ENCODE results near the gene TXNDC9.
"Not testable (repeated sequence)": the region's sequence is repeated elsewhere in the genome, so short reads cannot be mapped to it uniquely, and the experiment has no call there.

TXNDC9 gene, protein sequence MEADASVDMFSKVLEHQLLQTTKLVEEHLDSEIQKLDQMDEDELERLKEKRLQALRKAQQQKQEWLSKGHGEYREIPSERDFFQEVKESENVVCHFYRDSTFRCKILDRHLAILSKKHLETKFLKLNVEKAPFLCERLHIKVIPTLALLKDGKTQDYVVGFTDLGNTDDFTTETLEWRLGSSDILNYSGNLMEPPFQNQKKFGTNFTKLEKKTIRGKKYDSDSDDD

DNA sequence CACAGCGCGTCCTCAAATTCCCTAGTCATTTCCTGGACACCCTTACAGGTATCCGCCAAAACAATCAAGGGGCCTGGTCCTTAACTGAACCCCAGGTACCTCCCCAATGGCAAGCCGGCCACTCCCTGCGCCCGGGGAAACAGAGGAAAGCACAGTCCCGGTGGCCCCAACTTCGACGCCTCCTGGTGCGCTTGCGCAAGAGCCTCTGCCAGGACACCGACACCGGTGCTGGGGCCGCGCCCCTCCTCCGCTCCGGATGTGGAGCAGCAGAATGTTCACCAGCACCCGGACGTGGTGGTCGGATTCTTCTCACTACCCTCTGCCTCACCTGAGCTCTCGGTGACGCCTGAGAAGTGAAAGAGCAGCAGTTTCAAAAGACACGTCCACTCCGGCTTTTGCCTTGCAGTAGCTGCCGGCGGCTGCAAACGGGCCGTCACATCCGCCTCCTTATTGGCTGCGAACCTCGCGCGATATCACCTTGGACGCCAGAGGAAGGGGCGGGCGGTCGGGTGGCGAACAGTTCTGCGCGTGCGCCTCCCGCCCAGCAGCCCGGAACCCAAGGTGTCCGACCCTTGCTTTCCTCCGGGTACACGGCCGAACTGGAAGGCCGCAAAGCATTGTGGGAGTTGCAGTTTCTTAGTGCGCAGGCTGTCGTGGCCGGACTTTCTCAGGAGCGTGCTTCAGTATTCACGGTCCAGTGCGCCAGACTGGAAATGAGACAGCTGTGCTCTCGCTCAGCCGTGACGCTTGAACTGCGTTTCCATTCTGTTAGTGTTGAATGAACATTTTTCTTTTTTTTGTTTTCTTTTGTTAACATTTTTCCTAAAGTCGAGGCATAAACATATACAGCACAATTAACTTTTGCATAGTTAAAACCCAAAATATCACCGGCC, at the start of gene TXNDC9:
TXNDC9 (minus strand) TSS at position 423 of the 893 bp plus-strand sequence. CDS start 3,123 bp downstream, outside the sequence.
- DNase-seq (ENCODE audit: low read depth, low spot score): peak; percentile 99

DNA sequence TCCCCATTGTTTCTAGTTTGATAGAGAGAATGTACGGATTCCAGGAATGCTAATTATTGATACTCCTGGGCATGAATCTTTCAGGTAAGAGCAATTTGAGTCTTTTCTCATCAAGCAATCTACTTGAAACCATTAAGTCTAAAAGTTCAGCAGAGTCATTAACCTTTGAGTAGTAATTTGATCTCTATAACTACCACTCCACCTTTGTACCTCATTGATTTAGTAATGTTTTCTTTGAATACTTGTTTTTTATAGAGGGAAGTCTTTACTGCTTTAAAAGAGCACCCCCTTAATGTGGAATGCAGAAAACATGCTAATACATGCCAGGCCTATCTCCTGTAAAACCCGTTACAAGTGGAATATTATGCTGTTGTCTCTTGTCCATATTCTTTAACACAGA, 46.0 kb upstream of the TXNDC9 start:
- DNase-seq (ENCODE audit: low read depth, low spot score): no peak

DNA sequence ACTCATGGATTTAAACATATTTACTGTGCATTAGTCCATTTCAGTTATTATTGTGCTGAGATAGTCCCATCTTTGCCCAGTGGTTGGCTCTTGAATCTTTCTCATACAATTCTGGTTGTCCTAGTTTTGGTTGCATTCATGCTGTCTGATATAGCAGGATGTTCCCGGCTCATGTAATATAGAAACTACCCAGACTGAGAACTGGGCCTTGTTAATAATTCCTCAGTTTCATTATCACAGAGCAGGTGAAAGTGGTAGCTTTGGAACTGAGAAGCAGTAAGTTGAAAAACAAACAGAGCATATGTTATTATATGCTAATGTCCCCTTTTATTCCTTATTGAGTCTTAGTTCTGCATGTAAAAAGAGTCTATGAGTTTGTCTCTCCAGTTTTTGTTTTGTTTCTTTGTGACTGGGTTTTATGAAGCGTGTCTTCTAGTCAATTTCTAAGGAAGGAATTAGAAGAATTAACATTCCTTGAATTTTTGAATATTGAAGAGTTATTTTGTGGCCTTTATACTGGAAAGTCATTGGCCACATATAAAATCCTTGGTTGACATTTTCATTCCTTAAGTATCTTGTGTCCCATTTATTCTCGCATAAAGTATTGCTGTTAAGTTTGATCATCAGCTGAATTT, 44.4 kb upstream of the TXNDC9 start:
- DNase-seq (ENCODE audit: low read depth, low spot score): no peak

DNA sequence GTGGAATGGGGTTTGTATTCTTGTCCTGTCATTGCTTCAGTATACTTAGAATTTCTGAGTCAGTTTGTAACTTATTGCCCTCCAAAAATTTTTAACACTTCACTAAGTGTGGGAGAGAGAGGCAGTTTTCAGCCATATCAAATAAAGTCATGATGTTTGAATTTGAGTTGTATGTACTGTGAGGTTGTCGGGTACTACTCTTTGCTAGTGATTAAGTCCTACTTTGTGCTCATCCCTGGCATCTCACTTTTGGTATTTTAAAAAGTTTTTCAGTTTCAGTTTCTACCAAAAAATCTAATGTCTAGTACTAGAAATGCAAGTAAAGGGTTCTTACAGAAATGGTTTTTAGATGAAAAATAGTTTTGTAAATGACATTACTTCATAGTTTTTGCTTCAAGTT, 41.7 kb upstream of the TXNDC9 start:
- DNase-seq (ENCODE audit: low read depth, low spot score): no peak

DNA sequence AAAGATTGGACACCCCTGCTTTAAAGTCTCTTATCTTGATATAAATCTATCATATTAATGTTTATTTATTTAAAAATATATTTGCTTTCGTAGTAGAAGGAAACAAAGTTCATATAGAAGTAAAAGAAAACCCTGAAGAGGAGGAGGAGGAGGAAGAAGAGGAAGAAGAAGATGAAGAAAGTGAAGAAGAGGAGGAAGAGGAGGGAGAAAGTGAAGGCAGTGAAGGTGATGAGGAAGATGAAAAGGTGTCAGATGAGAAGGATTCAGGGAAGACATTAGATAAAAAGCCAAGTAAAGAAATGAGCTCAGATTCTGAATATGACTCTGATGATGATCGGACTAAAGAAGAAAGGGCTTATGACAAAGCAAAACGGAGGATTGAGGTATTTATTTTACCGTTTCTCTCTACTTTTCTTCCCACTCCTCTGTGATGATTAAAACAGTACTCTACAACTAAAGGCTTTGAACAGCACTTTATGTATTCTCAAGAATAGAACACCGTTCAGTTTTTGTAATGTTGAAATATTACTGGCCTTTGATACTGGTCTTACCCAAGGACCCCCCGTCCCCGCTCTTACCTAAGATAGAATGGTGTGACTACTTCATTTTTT, 40.2 kb upstream of the TXNDC9 start:
- no peak for DNase-seq (ENCODE audit: low read depth, low spot score)

DNA sequence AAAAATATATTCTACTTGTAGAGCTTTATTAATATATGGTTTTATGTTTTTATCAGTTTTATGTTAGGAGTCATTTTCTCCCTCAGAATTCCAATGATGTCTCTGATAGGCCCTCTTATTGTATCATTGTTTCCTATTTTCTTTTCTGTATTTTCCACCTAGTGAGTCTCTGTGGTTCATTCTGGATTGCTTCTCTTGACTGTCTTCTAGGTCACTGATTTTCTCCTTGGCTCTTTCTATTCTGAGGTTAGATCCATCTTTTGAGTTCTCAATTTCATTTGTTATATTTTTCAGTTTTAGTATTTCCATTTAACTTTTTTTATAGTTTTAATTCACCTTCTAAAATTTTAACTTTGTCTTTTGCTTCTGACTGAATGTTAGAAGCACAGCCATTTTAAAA, 38.6 kb upstream of the TXNDC9 start:
- DNase-seq (ENCODE audit: low read depth, low spot score): no peak

DNA sequence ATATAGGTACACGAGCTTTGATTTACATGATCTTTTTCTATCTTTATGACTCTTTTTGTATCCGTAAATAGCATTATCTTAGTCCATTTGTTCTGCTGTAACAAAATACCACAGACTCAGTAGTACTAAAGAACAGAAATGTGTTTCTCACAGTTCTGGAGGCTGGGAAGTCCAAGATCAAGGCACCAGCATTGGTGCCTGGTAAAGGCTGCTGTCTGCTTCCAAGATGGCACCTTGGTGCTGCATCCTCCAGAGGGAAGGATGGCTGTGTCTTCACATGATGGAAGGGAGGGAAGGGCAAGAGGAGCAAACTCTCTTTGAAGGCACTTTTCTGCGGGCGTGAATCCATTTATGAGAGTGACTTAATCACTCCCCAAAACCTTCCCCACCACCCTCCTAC, 37.0 kb upstream of the TXNDC9 start:
- DNase-seq (ENCODE audit: low read depth, low spot score): no peak

DNA sequence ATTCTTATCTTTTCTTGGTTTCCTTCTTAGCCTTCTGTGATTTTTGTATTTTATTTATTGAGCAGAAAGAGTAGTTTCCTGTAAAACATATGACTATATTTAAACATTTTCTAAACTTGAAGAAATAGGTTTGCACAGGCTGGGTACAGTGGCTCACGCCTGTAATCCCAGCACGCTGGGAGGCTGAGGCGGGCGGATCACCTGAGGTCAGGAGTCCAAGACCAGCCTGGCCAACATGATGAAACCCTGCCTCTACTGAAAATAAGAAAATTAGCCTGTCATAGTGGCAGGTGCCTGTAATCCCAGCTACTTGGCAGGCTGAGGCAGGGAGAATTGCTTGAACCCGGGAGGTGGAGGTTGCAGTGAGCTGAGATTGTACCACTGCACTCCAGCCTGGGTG, 32.7 kb upstream of the TXNDC9 start:
- DNase-seq (ENCODE audit: low read depth, low spot score): not testable (repeated sequence)

DNA sequence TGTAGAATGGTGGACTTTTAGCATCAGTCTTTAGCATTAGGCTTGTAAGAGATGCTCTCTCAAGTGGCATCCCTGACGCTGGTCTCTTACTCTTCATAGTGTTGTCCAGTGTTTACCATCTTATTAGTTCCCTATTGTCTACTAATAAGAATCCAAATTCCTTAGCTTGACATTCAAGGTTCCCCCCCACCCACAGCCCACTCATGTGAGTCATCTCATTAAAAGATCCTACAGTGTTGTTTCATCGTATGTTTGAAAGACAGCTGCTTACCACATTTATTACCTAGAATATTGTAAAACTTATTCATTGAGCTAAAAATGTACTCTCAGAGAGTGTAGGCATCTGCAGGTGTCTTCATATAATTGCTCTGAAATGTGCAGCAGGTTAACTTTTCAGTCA, 29.5 kb upstream of the TXNDC9 start:
- no peak for DNase-seq (ENCODE audit: low read depth, low spot score)

DNA sequence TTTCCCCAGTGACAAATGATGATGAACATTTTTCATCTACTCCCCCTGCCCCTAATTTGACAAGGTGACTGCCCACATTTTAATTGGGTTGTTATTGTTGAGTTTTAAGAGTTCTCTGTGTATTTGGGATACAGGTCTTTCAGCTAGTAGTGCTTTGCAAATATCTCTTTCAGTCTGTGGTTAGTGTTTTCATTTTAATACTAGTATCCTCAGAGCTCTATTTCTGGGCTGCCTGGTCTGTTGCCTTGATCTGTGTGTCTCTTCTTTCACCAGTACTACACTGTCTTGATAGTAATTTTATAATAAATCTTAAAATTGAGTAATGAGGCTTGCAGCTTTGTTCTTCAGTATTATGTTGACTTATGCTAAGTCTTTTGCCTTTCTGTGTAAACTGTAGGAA, 20.7 kb upstream of the TXNDC9 start:
- no peak for DNase-seq (ENCODE audit: low read depth, low spot score)

DNA sequence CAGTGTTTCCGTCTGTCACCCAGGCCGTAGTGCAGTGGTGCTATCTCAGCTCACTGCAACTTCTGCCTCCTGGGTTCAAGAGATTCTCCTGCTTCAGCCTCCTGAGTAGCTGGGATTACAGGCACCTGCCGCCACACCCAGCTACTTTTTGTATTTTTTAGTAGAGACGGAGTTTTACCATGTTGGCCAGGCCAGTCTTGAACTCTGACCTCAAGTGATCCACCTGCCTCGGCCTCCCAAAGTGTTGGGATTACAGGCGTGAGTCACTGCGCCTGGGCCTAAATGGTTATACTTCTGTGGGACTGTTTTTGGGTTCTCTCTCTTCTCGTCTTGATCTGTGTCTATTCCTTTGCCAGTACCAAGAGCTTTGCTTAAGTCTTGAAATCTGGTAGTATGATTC, 18.7 kb upstream of the TXNDC9 start:
- not testable (repeated sequence) for DNase-seq (ENCODE audit: low read depth, low spot score)

DNA sequence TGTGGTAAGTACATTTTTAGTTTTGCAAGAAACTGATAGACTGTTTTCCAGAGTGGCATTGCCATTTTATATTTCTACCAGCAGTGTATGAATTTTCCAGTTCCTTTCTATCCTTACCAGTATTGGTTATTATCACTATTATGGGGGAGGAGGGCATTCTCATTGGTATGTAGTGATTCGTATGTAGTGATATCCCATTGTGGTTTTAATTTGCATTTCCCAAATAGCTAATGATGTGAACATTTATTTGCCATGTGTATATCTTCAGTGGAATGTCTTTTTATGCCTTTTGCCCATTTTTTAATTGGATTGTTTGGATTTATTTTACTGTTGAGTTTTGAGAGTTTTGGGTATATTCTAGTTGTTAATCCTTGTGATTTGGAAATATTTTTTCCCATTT, 17.9 kb upstream of the TXNDC9 start:
- DNase-seq (ENCODE audit: low read depth, low spot score): no peak

DNA sequence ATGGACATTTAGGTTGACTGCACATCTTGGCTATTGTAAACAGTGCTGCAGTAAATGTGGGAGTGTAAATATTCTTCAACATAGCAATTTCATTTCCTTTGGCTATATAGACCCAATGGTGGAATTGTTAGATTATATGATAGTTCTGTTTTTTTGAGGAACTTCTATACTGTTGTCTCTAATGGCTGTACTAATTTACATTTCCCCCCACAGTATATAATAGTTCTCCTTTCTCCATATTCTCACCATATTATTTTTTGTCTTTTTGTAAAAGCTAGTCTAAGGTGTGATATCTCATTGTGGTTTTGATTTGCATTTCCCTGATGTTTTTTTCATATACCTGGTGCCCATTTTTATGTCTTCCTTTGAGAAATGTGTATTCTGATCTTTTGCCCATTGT, 14.1 kb upstream of the TXNDC9 start:
- DNase-seq (ENCODE audit: low read depth, low spot score): no peak

DNA sequence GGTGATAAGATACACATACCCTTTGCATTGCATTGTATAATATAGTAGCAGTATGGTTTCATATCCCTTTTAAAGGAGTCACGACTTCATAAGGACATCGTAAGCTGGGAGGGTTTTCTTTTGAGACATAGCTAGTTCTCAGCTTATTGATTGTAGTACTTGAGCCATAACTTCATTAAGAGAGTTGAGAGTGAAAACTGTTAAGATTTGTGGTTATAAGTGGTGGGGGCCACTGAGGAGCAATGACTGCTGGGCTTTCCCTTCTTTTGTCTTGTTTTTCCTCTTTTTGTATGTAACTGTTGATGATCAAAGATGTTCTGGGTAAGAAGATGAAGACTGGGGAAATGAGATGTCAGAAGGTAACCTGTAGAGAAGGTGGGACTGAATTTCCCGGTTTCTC, 12.0 kb upstream of the TXNDC9 start:
- no peak for DNase-seq (ENCODE audit: low read depth, low spot score)

DNA sequence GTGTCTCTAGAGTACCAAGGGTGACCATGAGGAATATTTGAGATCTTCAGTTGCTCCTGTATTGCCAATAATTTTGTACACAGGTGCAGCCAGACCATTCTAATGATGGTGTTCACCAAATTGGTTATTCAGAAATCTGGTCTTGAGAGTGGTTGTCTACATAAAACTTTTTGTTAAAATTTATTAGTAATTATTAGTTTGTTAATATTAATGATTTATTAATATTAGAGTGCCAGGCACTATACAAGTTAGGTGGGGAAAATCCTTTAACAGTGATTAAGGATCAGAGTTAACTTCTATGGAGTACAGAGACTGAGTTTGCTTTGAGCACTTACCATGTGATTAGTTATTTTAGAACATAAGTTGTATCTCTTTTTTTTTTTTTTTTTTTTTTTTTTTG, 10.1 kb upstream of the TXNDC9 start:
- DNase-seq (ENCODE audit: low read depth, low spot score): no peak

DNA sequence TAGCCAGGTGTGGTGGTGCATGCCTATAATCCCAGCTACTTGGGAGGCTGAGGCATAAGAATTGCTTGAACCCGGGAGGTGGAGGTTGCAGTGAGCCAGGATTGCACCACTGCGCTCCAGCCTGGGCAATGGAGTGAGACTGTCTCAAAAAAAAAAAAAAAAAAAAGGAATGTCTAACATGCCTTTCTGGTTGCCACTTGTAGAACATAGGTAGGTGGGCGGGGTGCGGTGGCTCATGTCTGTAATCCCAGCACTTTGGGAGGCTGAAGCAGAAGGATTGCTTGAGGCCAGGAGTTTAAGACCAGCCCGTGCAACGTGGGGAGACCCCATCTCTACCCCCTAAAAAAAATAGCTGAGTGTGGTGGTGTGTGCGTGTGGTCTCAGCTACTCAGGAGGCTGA, 9.3 kb upstream of the TXNDC9 start:
- not testable (repeated sequence) for DNase-seq (ENCODE audit: low read depth, low spot score)

DNA sequence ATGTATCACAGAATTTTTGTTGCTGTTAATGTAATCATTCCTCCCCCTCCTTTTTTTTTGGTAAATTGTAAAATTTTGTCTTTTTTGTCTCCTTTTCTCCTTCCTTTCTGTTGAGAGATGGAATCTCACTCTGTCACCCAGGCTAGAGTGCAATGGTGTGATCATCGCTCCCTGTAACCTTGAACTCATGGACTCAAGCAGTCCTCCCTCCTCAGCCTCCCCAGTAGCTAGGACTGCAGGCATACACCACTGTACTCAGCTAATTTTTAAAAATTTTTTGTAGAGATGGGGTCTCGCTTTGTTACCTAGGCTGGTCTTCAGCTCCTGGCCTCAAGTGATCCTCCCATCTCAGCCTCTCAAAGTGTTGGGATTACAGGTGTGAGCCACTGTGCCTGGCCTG, 6.4 kb upstream of the TXNDC9 start:
- no peak for DNase-seq (ENCODE audit: low read depth, low spot score)

DNA sequence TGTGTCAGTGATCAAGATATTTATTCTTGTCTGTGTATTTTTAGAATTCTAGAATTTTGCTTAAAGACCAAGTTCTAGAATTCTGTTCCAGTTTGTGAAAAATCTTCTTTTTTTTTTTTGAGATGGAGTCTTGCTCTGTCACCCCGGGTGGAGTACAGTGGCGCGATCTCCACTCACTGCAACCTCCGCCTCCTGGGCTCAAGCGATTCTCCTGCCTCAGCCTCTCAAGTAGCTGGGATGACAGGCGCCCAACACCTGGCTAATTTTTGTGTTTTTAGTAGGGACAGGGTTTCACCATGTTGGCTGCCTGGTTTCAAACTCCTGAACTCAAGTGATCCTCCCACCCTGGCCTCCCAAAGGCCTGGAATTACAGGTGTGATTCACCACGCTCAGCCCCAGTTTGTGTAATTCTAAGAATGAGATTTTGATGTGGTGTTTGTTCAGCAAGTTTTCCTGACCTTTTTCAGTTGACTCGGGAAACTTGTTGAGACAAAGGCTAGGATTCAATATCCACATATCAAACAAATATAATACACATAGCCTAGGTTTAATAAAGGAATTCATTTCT, 4.6 kb upstream of the TXNDC9 start:
- DNase-seq (ENCODE audit: low read depth, low spot score): no peak

DNA sequence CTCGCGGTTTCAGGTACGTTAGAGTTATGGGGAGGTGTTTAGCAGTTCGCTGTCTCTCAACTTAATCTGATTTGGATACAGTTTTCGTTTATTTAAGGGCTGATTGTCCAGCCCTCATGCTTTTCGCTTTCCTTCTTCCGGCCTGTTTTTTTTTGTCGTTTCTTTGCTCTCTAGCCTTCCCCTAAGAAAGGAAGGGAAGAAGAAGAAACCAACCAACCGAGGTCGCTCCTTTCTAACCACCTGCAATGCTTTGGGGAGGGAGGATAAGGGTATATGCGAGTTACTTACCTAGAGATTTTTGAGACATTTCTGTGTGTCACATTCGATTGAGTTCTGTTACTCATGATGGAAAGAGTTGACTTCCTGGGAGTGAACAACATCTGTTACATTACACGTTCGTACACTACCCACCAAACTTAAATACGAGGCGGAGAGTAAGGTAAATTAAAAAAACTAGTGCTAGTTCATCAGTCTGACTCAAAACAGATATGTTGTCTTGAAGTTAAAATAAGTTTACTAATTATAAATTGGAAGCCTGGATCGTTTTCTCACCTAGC, 2.0 kb upstream of the TXNDC9 start:
- DNase-seq (ENCODE audit: low read depth, low spot score): no peak

DNA sequence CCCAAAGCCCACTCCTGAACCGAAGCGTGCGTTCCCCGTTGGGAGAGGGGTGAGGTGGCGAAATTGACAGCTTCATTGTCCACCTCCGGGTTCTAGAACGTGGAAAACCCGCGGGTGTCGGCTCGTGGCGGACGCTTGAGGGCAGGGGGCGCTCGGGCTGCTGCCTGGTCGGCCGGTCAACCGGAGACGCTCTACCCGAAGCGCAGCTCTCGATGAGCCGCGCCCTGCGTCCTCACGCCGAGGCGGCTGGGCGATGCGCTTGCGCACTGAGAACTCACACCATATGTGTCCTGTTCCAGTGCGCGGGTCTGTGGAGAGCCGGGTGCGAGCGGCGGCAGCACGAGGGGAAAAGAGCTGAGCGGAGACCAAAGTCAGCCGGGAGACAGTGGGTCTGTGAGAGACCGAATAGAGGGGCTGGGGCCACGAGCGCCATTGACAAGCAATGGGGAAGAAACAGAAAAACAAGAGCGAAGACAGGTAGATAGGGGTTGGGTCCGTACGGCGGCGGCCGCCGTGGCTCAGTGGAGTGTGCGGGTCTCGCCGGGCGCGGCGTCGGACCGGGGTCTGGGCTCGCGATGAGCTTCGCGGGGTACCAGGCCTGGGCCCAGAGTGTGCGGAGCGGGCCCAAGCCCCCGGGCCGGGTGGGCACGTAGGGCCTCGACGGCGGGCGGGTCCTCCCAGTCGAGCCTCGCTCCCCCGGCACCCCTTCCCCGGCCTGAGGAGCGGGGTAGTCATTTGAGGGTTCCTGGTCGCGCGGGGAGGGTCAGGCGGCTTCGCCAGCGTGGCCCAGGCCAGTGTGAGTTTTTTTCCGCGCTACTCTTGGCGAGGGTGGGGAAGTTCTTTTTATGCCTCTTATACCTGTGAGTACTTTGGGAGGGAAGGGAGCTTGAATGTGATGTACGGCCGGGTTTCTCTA, 1.2 kb upstream of the TXNDC9 start, which contains the start of gene EIF5B:
EIF5B (plus strand) TSS at position 277 of the 916 bp plus-strand sequence; CDS start at position 443, 166 bp downstream.
- DNase-seq (ENCODE audit: low read depth, low spot score): peak; percentile 87

DNA sequence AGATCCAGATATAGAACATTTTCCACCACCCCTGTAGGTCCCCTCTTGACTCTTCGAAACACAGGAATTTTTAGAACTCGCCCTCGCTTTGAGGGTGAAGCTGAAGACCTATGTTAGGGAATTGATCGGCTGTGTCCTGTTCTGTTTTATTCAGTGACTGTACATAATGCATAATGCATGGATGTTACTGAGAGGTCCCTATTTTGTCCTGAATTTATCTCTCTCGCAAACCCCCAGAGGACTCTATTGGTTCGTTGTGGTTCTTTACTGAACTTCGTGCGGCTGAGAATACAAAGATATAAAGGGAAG, 625 bp upstream of the TXNDC9 start:
- no peak for DNase-seq (ENCODE audit: low read depth, low spot score)
